Activated CD4-positive, alpha-beta T cell treated with anti-CD3 and anti-CD28 coated beads for 4 hours (primary cell): Measurements from ENCODE around the gene NOG.

Source experiments
- DNase-seq, 2 donors: peaks; one replicate each; pipeline ENCODE4 v3.0.0-alpha.2; 2020

Gene NOG

DNA sequence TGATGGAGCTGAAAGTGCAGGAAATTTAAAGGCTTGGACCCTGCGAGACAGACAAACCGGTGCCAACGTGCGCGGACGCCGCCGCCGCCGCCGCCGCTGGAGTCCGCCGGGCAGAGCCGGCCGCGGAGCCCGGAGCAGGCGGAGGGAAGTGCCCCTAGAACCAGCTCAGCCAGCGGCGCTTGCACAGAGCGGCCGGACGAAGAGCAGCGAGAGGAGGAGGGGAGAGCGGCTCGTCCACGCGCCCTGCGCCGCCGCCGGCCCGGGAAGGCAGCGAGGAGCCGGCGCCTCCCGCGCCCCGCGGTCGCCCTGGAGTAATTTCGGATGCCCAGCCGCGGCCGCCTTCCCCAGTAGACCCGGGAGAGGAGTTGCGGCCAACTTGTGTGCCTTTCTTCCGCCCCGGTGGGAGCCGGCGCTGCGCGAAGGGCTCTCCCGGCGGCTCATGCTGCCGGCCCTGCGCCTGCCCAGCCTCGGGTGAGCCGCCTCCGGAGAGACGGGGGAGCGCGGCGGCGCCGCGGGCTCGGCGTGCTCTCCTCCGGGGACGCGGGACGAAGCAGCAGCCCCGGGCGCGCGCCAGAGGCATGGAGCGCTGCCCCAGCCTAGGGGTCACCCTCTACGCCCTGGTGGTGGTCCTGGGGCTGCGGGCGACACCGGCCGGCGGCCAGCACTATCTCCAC lies at the start of gene NOG:
TSS of gene NOG (plus strand) at position 54 of the 674 bp plus-strand sequence. CDS start at position 579, 525 bp downstream.
- peak; percentile 39 to 41 for DNase-seq

DNA sequence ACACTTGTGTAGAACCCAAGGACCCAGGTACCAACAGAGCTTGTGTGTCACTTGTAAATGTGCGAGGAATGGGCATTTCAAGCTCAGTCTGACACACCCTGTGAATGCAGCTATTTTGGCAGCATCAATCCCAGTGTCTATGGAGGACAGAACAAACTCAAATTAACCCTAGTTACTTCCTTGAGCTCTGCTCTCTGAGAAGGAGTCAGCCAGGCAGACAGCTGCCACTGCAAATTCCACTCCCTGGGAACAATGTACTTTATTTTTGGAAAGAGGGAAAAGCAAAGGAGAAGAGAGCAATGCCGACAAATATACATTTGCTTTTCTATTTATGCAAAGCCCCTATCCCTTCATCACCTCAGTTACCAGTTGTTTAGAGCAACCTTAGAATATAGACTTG lies 48.4 kb upstream of the NOG start:
- no peak for DNase-seq

DNA sequence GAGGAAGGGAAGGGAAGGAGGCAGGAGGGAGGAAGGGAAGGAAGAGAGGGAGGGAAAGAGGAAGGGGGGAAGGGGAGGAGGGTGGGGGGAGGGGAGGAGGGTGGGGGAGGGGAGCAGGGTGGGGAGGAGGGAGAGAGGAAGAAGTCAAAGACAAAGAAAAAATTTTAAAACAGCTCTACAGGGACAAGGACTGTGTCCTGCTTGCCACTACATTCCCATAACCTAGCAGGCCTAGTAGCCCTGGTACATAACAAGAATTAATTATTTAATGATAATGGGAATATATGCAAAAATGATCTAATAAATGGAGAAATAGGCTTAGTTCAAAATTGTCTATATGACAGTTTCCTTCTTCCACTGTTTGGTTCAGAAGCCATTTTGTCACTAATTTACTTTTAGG lies 47.6 kb upstream of the NOG start:
- DNase-seq: no peak

DNA sequence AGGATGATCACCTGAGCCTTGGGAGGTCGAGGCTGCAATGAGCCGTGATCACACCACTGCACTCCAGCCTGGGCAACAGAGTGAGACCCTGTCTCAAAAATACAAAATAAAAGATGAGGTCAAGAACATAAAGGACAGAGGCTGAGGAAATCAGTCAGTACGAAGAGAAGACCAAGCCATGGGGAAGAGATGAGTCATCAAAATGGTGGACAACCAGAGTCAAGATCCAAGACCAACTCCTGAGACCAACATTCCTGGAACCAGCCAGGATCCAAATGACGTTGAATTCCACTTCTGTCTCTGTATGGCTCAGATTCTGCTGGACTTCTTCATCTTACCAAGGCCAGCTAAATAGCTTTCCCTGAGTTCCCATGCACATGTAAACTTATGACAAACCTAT lies 44.8 kb upstream of the NOG start:
- DNase-seq: no peak

DNA sequence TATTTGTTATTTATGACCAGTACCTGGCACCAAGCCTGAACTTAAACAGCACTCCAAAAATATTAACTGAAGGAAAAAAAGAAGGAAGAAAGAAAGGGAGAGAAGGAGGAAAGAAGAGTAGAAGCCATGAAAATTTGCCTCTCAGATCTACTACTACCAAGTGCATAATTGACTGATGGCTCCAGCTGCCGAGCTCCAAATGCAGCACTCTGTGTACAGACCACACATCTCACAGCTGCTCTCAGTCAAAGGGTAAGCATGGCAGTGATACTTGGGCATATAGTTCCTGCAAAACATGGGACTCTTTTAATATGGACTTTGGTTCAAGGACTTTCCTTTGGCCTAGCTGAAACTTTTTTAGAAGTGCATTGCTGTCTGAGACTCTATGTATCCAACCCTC lies 44.0 kb upstream of the NOG start:
- DNase-seq: no peak

DNA sequence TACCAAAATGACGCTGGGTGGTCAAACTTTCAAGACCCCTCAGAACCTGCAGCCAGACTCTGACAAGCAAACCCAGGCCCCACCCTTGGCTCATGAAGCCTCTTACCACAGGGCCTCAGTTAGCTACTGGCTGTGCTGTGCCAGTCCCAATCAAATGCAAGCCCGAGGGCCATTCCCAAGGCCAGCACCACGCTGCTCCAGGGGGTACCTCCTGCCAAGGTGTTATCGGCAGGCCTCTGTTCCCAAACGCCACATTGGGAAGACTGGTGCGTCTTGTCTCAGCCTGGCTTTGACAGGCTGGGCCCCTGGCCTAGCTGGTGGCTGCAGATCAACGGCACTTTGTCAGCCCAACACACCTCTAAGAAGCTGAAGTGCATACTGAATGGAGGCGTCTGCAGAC lies 35.8 kb upstream of the NOG start:
- no peak for DNase-seq

DNA sequence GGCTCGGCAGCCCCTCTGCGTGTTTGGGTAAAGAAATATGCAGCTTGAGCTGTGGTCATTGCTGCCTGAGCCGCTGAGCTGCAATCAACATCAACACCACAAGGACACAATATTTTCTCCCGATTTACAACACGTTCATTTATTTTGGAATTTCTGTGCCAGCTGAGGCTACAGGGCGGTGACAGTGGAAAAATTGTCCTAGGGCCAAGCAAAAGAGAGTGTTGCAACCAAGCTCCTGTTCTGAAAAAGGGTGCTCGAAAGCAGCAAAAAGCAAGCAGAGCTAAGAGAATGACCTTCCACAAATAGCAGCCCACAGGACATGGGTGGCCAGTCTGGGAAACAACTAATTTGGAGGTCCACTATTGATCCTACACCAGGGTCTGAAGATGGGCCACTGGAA lies 35.4 kb upstream of the NOG start:
- DNase-seq: no peak

DNA sequence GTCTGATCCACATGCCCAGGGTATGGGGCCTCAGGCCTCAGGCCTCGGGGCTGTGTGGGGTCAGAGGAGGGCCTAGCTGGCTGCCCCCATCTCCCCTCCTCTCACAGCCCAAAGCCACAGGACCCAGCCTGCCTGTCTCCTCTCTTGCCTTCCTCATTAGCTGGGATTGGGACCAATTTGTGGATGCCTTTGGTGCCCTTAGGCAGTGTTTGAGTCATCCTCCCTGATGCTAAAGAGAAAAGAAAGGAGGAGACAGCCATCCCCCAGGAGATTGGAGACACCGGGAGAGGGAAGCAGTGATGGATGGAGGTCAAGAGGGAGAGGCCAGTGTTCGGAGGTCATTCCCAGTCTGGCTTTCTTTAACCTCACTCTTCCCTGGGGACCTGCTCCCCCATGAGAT lies 23.3 kb upstream of the NOG start:
- DNase-seq: no peak

DNA sequence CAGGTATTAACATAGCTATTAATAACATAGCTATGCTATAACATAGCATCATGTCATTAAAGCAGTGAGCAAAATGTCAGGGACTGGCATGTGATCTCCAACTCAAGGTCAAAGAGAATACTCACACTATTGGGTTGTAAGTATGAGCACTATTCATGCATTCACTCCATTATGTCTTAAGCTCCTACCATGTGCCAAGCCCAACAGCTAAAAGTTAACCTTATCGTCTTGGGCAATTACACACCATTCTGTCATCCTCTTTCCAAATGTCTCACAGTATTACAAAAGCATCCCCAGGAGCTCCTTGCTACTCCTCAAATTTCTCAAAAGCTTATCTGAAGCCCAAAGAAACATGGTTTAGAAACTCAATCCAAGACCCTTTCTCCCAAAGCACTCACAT lies 22.0 kb upstream of the NOG start:
- DNase-seq: no peak

DNA sequence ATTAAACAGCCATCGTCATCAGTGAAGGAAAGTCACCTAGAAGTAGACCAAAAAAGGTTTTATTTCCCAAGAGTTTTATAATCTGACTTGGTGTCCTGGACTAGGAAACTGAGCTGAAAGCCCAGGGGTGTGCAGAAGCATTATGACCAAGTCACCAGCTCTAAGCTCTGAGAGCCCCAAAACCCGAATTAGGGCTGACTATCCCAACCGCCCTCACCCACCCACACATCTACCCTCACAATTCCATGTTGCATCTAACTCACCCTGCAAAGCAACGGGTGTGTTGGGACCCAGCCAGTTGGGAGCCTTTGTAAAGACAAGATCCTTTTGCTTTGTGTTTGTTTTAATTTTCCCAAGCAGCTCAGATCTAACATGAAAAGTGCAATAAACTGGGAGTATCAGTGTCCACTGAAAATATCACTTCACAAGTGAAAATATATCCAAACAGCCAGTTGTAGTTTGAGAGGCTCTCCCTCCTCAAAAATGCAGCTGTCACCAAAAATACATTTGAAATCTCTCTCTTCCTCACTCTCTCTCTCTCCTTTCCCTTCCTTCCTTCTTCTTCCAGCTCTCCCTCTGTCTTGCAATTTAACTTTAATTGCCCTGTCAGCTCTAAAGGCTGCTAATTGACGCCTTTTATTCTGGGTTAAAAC lies 16.2 kb upstream of the NOG start:
- DNase-seq: no peak

DNA sequence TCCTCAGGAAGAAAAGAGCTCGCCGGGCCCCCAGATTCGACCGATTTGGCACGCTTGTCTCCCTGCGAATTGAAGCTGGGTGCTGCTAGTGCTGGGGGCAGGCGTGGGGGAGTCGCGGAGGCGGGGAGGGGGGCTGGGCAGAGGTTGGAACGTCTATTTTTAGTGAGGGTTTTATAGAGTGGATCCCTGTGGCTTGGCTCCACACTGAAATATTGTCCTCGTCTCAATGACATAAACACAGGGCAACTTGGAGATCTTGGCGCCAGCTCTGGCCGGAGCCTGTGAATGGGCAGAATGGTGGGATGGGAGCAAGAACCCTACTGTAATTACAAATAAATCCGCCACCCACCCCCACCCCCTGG lies 15.7 kb upstream of the NOG start:
- no peak for DNase-seq

DNA sequence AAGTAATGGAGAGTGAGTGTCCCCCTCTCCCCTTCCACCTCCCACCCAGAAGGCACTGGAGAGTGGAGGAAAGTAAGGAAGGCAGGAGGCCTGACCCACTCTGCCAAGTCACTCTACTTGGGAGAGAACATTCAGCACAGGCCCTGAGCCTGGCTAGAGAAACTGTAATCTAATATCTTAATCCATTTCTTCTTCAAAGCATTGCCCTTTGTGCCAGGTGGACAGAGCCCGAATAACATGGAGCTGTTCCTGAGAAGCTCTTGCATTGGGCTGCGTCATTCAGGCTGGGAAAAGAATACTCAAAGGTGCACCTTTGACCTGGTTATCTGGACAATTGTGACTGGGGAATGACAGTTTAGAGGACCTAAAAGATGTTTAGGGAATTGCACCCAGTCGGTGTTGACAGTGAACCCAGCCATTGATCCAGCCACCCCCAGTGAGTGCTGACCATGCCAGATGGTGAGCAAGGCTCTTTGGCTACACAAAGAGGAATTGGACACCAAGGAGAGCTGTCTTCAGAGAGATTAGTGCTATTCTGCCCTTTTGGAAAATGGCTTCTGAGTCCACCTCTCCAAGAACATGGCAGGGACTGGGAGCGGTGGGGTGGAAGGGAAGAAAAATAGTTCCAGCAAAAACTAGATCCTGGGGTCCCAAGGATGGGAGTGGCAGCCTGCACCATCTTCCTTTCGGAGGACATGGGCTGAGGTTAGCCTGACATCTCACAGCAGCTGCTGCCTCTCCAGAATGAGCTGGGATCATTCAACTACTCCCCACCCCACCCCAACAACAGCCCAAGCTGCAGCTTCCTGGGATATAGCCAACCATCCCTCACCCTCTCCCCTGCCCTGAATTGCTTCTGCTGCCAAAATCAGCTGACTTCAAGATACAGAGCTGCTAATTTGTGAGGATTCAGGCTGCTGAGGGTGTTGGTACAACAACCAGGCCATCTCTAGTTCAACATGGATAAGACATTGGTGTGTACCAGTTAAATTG lies 11.6 kb upstream of the NOG start:
- no peak for DNase-seq

DNA sequence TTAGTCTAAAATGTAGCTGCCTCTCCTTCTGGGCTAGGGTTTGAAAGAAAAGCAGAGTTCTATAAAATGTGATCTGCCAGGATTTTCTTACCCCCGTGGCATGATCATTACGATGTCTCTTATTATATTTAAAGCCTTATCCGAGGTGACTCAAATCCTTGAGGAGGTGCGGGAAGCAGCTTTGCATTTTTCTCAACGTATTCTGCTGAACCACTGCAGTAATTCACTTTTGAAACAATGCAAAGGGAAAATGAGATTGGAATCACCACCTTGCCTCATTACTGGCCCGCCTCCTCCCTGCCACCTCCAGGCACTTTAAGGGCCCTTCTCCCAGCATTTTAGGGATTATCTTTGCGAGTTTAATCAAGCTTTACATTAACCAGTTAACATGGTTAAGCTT lies 9.7 kb upstream of the NOG start:
- no peak for DNase-seq

DNA sequence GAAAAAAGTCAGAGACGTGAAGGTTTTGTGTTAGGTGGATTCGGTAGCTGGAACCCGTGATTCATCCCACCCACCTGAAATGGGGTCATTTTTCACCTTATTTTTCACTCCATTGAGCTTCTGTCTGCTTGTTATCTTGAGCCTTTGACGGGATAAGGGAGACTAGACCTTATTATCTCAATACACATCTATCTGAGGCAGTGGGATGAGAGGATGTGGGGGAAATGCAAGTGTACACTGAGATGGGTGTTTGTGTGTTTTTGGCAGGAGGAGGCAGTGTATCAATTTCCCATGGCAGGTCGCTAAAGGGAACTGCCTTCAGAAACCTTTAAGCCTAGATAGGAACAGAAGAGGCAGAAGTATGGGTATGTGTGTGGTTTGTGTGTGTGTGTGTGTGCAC lies 6.2 kb upstream of the NOG start:
- no peak for DNase-seq

DNA sequence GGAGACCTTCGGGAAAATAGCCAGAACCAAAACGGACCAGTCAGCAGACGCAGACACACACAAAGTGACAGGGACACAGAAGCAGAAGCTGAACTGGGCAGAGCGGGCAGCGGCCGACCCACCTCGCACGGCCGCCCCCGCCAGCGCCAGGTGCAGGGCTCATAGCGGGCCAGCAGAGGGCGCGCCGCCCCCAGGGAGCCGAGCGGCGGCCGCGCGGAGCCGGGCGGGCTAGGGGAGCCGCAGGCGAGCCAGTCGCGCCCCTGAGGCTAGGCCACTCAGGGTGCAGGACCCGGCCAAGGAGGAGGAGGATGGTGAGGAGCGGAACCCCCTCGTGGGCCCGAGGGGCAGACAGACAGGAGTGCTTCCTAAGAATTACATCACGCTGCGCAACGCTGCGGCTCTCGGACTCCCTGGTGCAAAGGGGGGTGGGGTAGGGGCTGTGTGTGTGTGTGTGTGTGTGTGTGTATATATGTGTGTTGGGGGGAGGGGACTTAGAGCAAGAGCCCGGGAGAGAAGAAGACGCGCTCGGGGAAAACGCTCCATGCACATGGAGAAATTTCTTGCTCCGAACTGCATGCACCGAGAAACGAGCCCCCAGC lies 913 bp upstream of the NOG start:
- peak; percentile 60 to 67 for DNase-seq

DNA sequence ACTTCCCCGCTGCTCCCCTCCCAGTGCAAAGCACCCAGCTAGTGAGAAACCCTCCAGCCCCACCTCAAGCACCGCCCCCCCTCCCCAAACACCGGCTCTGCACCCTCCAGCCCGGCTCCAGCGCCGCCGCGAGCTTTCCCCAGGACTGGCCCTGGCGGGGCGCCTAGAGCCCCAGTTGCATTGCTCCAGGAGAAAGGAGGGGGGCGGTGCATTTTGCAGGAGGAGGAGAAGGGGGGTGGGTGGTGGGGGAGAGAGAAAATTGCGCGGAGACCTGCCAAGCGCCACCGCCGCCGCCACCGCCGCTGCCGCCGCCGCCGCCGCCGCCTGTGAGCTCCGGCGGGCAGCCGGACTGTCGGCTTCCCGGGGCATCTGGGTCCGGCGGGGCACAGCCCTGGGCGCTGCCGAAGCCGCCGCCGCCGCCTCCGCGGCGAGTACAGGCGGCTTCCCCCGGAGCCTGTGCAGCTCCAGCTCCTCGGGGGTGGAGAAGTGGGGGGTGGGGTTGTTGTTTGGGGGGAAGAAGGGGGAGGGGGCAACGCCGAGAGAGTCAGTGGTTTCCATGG lies 333 bp upstream of the NOG start:
- DNase-seq: peak; percentile 42 to 47

DNA sequence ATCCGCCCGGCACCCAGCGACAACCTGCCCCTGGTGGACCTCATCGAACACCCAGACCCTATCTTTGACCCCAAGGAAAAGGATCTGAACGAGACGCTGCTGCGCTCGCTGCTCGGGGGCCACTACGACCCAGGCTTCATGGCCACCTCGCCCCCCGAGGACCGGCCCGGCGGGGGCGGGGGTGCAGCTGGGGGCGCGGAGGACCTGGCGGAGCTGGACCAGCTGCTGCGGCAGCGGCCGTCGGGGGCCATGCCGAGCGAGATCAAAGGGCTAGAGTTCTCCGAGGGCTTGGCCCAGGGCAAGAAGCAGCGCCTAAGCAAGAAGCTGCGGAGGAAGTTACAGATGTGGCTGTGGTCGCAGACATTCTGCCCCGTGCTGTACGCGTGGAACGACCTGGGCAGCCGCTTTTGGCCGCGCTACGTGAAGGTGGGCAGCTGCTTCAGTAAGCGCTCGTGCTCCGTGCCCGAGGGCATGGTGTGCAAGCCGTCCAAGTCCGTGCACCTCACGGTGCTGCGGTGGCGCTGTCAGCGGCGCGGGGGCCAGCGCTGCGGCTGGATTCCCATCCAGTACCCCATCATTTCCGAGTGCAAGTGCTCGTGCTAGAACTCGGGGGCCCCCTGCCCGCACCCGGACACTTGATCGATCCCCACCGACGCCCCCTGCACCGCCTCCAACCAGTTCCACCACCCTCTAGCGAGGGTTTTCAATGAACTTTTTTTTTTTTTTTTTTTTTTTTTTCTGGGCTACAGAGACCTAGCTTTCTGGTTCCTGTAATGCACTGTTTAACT lies 1.0 kb downstream of the NOG start:
- DNase-seq: peak in 1 of 2 donors; percentile 25

DNA sequence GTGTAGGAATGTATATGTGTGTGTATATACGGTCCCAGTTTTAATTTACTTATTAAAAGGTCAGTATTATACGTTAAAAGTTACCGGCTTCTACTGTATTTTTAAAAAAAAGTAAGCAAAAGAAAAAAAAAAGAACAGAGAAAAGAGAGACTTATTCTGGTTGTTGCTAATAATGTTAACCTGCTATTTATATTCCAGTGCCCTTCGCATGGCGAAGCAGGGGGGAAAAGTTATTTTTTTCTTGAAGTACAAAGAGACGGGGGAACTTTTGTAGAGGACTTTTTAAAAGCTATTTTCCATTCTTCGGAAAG lies 1.6 kb downstream of the NOG start:
- DNase-seq: no peak

DNA sequence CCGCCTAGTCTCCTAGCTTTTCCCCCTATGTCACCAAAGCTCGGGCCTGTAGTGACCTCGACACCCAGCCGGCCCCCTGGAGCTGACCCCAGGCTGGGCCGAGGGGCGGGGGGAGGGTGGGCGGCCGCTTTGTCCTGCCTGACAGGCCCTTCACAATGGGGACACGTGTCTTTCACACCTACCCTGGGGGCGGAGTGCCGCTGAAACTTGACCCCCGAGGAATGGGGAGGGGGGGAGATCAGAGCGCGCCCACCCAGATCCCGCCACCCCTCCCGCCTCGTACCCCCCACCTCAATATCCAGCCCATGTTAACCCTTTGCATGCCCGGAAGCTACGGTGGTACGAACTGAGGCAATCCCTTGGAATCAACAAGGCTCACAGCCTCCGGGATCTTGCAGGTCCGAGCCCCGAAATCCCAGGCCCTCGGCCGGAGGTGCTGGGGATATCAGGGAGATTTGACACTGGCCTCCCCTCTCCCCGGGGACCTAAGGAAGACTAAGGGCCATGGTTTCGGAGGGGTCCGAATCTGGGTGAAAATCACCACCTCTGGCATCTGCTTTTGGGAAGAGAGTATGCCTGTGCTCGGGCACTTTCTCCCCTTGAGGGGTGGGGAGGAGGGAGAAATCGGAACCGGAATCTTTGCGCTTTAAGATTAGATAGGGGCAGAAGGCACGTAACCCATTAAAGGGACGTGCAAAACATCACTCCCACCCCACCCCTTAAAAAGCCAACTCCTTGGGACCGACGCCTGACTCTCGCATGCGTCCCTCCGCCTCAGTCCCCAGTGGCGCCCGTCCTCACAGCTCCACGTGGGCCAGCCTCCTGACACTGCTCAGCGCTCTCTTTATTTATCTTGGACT lies 2.6 kb downstream of the NOG start:
- DNase-seq: peak in 1 of 2 donors; percentile 8

DNA sequence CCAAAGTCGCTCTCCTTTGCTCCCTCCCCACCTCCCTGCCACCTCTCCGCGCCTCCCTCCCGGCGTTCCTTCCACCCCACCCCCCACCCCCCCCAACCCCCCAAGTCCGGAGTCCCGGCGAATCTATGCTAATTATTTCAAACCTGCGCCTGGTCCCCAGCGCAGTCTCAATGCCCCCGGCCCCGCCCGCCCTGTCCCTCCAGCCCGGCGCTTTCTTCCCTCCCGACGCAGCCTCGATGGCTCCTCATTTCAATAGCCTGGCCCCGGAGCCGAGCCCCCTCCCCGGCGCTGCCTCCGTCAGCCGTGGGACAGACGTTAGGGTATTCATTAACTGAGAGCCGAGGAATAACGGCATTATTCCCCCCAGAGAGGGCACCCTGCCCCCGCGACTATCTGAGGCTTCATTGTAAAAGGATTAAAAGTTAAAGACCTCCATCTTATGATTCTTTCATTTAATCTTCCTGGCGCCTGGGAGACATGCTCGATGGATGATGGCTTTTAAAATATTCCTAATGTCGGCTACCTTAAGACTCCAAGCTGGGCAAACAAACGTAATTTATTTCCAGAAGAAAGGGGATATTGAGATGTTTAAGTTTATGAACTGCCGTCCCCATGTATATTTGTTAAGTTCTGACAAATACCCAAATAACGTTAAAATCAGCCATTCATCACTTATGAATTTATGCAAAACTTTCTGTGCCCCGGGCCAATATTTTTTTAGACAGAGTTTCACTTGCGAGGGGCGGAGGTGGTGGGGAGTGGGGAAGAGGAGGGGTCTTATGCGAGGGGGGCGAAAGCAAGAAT lies 3.4 kb downstream of the NOG start:
- DNase-seq: no peak
